HepG2 (cell line): Measurements from ENCODE around the gene RGS14. TPM values are rescaled to one million over a fixed set of nuclear protein-coding genes. Genes with fewer than 3 reads are reported as not detected.
A peak's percentile ranks its signal among the peaks of the same experiment; 100 is the strongest.

ENCODE experiments used
- ADNP ChIP-seq: sonication (generic); formaldehyde crosslinking; IDR thresholded peaks from 2 replicates; pipeline ENCODE4 v1.4.0; 2020; ENCODE audit warnings: missing genetic modification reagents
- CTCF ChIP-seq: sonication (generic); formaldehyde crosslinking; IDR thresholded peaks from 2 replicates; pipeline ENCODE4 v1.5.0; 2020; ENCODE audit warnings: mild to moderate bottlenecking, missing genetic modification reagents, moderate library complexity
- ELF4 ChIP-seq: sonication (generic); formaldehyde crosslinking; IDR thresholded peaks from 2 replicates; pipeline ENCODE4 v1.5.0; 2020; ENCODE audit warnings: missing genetic modification reagents, mild to moderate bottlenecking, moderate library complexity, borderline replicate concordance
- GABPB1 ChIP-seq: IDR thresholded peaks from 2 replicates; pipeline ENCODE4 v1.6.1; 2016; ENCODE audit warnings: mild to moderate bottlenecking, missing genetic modification reagents, moderate library complexity, missing compliant biosample characterization
- HNRNPH1 ChIP-seq: fragments of 200-400 bp; formaldehyde crosslinking; optimal IDR thresholded peaks from 2 replicates; pipeline ENCODE3; 2017; ENCODE audit warnings: mild to moderate bottlenecking, low read depth, low read length
- HNRNPL ChIP-seq: fragments of 200-400 bp; formaldehyde crosslinking; IDR thresholded peaks from 2 replicates; pipeline ENCODE4 v1.6.1; 2017; ENCODE audit warnings: mild to moderate bottlenecking, low read depth, low read length
- JUND ChIP-seq: sonication (generic); formaldehyde crosslinking; IDR thresholded peaks from 2 replicates; pipeline ENCODE4 v1.8.0; 2022; ENCODE audit warnings: mild to moderate bottlenecking, missing genetic modification reagents
- MIER3 ChIP-seq: IDR thresholded peaks from 2 replicates; pipeline ENCODE4 v1.6.1; 2016; ENCODE audit warnings: missing compliant biosample characterization, borderline replicate concordance
- MYNN ChIP-seq: sonication (generic); formaldehyde crosslinking; IDR thresholded peaks from 2 replicates; pipeline ENCODE4 v1.4.0; 2020; ENCODE audit warnings: mild to moderate bottlenecking, low read depth, missing genetic modification reagents
- PBX2 ChIP-seq: IDR thresholded peaks from 2 replicates; pipeline ENCODE4 v1.6.1; 2016; ENCODE audit warnings: control low read depth
- REPIN1 ChIP-seq: sonication (generic); formaldehyde crosslinking; IDR thresholded peaks from 2 replicates; pipeline ENCODE4 v1.8.0; 2022; ENCODE audit warnings: missing genetic modification reagents, low read depth, mild to moderate bottlenecking, borderline replicate concordance
- SAP130 ChIP-seq: IDR thresholded peaks from 2 replicates; pipeline ENCODE4 v1.6.1; 2016; ENCODE audit warnings: low read depth
- SMYD3 ChIP-seq: sonication (generic); formaldehyde crosslinking; IDR thresholded peaks from 2 replicates; pipeline ENCODE4 v1.8.1; 2023; ENCODE audit warnings: mild to moderate bottlenecking, missing genetic modification reagents
- TCF7L2 ChIP-seq: IDR thresholded peaks from 2 replicates; pipeline ENCODE4 v1.6.1; 2011; ENCODE audit warnings: mild to moderate bottlenecking, low read depth, low read length, moderate library complexity
- ZFP41 ChIP-seq: sonication (generic); formaldehyde crosslinking; IDR thresholded peaks from 2 replicates; pipeline ENCODE4 v1.4.0; 2020; ENCODE audit warnings: mild to moderate bottlenecking, missing genetic modification reagents, borderline replicate concordance
- ZNF124 ChIP-seq: sonication (generic); formaldehyde crosslinking; IDR thresholded peaks from 2 replicates; pipeline ENCODE4 v1.4.0; 2020; ENCODE audit warnings: missing genetic modification reagents
- ZNF317 ChIP-seq: sonication (generic); formaldehyde crosslinking; IDR thresholded peaks from 2 replicates; pipeline ENCODE4 v1.5.0; 2020; ENCODE audit warnings: mild to moderate bottlenecking, missing genetic modification reagents
- ZNF33A ChIP-seq: sonication (generic); formaldehyde crosslinking; IDR thresholded peaks from 2 replicates; pipeline ENCODE4 v1.5.1; 2020; ENCODE audit warnings: missing genetic modification reagents, mild to moderate bottlenecking, moderate library complexity, borderline replicate concordance
- ZNF468 ChIP-seq: sonication (generic); formaldehyde crosslinking; IDR thresholded peaks from 2 replicates; pipeline ENCODE4 v1.8.0; 2022; ENCODE audit warnings: mild to moderate bottlenecking, moderate library complexity, missing genetic modification reagents
- ZNF562 ChIP-seq: sonication (generic); formaldehyde crosslinking; IDR thresholded peaks from 2 replicates; pipeline ENCODE4 v1.8.0; 2022; ENCODE audit warnings: missing genetic modification reagents, borderline replicate concordance
- ZNF589 ChIP-seq: sonication (generic); formaldehyde crosslinking; conservative IDR thresholded peaks from 2 replicates; pipeline ENCODE4 v1.8.0; 2022; ENCODE audit warnings: mild to moderate bottlenecking, moderate library complexity, missing genetic modification reagents
- ZNF605 ChIP-seq: sonication (generic); formaldehyde crosslinking; IDR thresholded peaks from 2 replicates; pipeline ENCODE4 v1.8.0; 2022; ENCODE audit warnings: mild to moderate bottlenecking, missing genetic modification reagents
- polyA plus RNA-seq, 8 experiments: library from polyadenylated mRNA; depleted of rRNA in 3 of 8; stranded (reverse) in 7 of 8; unstranded in 1 of 8; fragments of >200 nt; fragmentation: Illumina TruSeq in 4 of 8; extraction: Trizol in 4 of 8; gene quantifications; 2 replicates each; pipeline versions ENCODE4 v1.2.1 to v1.2.3, GENCODE V29; 2011 to 2016; ENCODE audit warnings: low read depth in 4 of 8, missing spikeins in 1 of 8, mixed read lengths in 1 of 8; ENCODE audit not compliant: insufficient read depth in 1 of 8
- total RNA-seq, 5 experiments: library from RNA; depleted of rRNA; stranded (reverse); fragments of >200 nt; fragmentation: Illumina TruSeq; extraction: Trizol; gene quantifications; 2 replicates each; pipeline ENCODE4 v1.2.3, GENCODE V29; 2016; ENCODE audit warnings: low read depth in 1 of 5
- TF ChIP-seq, protein P1 (sequence below): sonication (generic); formaldehyde crosslinking; IDR thresholded peaks from 2 replicates; pipeline ENCODE4 v1.5.0; 2020; ENCODE audit warnings: mild to moderate bottlenecking, missing genetic modification reagents
- TF ChIP-seq, protein P2 (sequence below): sonication (generic); formaldehyde crosslinking; IDR thresholded peaks from 2 replicates; pipeline ENCODE4 v1.5.0; 2020; ENCODE audit warnings: missing genetic modification reagents

RGS14 gene
- total and polyA plus RNA-seq, 2 of the 13 experiments (the other 11 are each of a cell fraction or from before 2014, with no cell fraction given): 11.1 to 17.2 TPM

GRCh38 chr5:177370488-177371119 is 12.9 kb downstream of the RGS14 start (continued):
- TF ChIP-seq, protein P1, sequence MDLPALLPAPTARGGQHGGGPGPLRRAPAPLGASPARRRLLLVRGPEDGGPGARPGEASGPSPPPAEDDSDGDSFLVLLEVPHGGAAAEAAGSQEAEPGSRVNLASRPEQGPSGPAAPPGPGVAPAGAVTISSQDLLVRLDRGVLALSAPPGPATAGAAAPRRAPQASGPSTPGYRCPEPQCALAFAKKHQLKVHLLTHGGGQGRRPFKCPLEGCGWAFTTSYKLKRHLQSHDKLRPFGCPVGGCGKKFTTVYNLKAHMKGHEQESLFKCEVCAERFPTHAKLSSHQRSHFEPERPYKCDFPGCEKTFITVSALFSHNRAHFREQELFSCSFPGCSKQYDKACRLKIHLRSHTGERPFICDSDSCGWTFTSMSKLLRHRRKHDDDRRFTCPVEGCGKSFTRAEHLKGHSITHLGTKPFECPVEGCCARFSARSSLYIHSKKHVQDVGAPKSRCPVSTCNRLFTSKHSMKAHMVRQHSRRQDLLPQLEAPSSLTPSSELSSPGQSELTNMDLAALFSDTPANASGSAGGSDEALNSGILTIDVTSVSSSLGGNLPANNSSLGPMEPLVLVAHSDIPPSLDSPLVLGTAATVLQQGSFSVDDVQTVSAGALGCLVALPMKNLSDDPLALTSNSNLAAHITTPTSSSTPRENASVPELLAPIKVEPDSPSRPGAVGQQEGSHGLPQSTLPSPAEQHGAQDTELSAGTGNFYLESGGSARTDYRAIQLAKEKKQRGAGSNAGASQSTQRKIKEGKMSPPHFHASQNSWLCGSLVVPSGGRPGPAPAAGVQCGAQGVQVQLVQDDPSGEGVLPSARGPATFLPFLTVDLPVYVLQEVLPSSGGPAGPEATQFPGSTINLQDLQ: no peak
- TF ChIP-seq ADNP (no peak), SAP130 (CRISPR knock-in tag) (peak; percentile 86), ZNF33A (CRISPR knock-in tag) (no peak), ELF4 (no peak), ZFP41 (CRISPR knock-in tag) (no peak), PBX2 (no peak), HNRNPL (peak; percentile 41; the same call in 1 of the 2 replicates), ZNF589 (CRISPR knock-in tag) (no peak), JUND (CRISPR knock-in tag) (no peak), ZNF468 (CRISPR knock-in tag) (no peak), REPIN1 (CRISPR knock-in tag) (peak; percentile 67; the same call in 1 of the 2 replicates), ZNF562 (CRISPR knock-in tag) (no peak), CTCF (CRISPR knock-in tag) (peak; percentile 92), MYNN (no peak), ZNF605 (no peak; the same call in 1 of the 2 replicates), TCF7L2 (no peak), SMYD3 (CRISPR knock-in tag) (no peak), ZNF124 (CRISPR knock-in tag) (no peak), MIER3 (CRISPR knock-in tag) (peak; percentile 76; the same call in 1 of the 2 replicates), ZNF317 (CRISPR knock-in tag) (no peak), GABPB1 (peak; percentile 82), HNRNPH1 (no peak)
- TF ChIP-seq, protein P2, sequence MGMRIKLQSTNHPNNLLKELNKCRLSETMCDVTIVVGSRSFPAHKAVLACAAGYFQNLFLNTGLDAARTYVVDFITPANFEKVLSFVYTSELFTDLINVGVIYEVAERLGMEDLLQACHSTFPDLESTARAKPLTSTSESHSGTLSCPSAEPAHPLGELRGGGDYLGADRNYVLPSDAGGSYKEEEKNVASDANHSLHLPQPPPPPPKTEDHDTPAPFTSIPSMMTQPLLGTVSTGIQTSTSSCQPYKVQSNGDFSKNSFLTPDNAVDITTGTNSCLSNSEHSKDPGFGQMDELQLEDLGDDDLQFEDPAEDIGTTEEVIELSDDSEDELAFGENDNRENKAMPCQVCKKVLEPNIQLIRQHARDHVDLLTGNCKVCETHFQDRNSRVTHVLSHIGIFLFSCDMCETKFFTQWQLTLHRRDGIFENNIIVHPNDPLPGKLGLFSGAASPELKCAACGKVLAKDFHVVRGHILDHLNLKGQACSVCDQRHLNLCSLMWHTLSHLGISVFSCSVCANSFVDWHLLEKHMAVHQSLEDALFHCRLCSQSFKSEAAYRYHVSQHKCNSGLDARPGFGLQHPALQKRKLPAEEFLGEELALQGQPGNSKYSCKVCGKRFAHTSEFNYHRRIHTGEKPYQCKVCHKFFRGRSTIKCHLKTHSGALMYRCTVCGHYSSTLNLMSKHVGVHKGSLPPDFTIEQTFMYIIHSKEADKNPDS (CRISPR knock-in tag): no peak
